Neural cell (in vitro differentiated cells): ENCODE results near the gene PRKAG3.

ENCODE experiments used
- EP300 ChIP-seq: fragments of 450-650 bp; conservative IDR thresholded peaks from 2 replicates; pipeline ENCODE4 v1.6.1; 2014; ENCODE audit warnings: antibody characterized with exemption, mild to moderate bottlenecking, moderate library complexity; ENCODE audit not compliant: poor library complexity, severe bottlenecking
- EZH2 ChIP-seq: fragments of 200-600, 300-800 bp; shearing (Covaris generic), sonication (generic); IDR thresholded peaks from 2 replicates; pipeline ENCODE4 v1.6.1; 2014; ENCODE audit warnings: antibody characterized with exemption, low read length, borderline replicate concordance, mild to moderate bottlenecking; ENCODE audit not compliant: insufficient read depth, poor library complexity, severe bottlenecking
- TF ChIP-seq, protein P1 (sequence below): fragments of 450-650 bp; IDR thresholded peaks from 2 replicates; pipeline ENCODE4 v1.5.1; 2014; ENCODE audit warnings: antibody characterized with exemption, mild to moderate bottlenecking, moderate library complexity; ENCODE audit not compliant: poor library complexity, severe bottlenecking

DNA sequence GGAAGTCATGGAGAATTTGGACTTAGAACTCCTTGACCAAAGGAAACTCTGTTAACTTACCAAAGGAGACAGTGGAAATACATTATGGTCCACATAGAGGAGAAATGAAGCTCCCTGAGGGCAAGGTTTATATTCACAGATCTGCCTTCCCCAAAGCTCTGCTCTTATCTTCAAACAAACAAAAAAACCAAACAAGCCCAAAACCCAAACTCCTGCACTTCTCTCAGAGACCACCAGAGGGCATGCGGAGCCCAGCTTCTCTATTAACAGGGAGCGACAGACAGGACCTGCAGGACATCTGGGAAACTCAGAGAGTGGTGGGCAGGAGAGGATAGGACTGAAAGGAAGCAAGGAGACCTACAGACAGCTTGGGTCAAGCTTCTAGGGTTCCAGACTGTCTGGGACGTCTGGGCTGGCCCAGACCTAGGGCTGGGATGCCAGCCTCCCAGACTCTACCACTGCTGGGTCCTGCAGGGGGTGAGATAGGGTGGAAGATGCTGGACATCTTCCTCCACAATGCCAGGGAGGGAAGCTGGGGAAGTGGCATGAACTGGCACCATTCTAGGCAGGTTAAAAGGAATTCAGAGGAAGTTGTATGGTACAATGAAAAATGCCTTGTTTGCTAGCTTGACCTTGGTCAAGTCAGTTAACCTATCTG, 45.1 kb upstream of the PRKAG3 start:
- TF ChIP-seq, protein P1, sequence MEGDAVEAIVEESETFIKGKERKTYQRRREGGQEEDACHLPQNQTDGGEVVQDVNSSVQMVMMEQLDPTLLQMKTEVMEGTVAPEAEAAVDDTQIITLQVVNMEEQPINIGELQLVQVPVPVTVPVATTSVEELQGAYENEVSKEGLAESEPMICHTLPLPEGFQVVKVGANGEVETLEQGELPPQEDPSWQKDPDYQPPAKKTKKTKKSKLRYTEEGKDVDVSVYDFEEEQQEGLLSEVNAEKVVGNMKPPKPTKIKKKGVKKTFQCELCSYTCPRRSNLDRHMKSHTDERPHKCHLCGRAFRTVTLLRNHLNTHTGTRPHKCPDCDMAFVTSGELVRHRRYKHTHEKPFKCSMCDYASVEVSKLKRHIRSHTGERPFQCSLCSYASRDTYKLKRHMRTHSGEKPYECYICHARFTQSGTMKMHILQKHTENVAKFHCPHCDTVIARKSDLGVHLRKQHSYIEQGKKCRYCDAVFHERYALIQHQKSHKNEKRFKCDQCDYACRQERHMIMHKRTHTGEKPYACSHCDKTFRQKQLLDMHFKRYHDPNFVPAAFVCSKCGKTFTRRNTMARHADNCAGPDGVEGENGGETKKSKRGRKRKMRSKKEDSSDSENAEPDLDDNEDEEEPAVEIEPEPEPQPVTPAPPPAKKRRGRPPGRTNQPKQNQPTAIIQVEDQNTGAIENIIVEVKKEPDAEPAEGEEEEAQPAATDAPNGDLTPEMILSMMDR: peak; percentile 89
- TF ChIP-seq EZH2 (no peak), EP300 (no peak)
